HG03097 (cell line): ENCODE measurements around the gene IFNLR1.
"Not testable (repeated sequence)": the region's sequence is repeated elsewhere in the genome, so short reads cannot be mapped to it uniquely, and the experiment has no call there.

Experiments
- ATAC-seq: cut with Tn5 transposase; IDR thresholded peaks from one replicate; pipeline ENCODE4 v1.9.1; 2021; ENCODE audit not compliant: unreplicated experiment, low FRiP score

IFNLR1 gene

GRCh38 chr1:24186993-24187790, at the start of gene IFNLR1:
Gene IFNLR1 (minus strand): TSS chr1:24187289. CDS start chr1:24187248, 41 bp downstream.
- ATAC-seq, result no peak

- no peak for ATAC-seq
These were observed 49.1 kb upstream of the IFNLR1 start for GRCh38 chr1:24235921-24236788.

DNA sequence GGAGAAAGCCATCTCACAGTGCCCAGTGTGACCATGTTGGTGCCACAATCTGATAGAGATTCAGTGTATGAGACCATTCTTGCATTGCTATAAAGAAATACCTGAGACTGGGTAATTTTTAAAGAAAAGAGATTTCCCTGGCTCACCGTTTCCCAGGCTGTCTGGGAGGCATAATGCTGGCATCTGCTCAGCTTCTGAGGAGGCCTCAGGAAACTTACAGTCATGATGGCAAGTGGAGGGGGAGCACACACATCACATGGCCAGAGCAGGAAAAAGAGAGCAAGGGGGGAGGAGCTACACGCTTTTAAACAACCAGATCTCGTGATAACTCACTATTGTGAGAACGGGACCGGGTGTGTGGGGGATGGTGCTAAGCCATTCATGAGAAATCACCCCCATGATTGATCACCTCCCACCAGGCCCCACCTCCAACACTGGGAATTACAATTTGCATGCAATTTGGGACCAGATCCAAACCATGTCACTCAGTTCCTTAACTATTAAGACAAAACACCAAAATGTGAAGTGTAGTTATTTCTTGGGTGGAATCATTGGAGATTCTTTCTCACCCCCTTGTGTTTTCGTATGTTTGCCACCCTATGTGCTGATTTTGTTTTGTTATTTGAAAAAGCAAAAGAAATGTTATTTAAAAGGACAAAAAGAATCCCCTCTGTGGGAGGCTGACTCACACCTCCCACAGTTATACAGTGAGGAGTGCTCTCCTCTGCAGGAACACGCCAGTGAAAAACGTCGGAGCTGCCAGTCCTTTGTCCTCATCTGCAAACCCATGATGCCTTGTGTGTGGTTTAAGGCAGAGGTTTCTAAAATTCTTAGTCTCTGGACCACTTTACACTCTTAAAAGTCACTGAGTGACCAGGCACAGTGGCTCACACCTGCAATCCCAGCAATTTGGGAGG, 46.9 kb upstream of the IFNLR1 start:
- ATAC-seq, result no peak

DNA sequence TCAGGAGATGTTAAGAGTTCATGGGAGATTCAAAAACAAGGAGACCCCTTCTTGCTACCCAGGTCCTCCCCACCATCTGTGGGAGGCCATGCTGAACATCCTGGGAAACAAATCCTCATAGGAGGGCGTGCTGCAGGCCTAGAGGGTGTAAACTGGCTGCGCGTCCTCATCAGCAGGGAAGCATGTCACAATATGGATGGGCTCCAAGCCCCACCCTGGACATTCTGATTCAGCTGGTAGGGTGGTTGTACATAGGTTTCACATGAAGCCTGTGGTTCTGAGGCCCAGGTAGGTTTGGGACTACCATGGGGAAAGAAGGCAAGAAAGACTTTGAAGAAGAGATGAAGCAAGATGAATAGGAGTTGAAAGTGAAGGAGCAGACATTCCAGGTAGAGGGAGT, 44.6 kb upstream of the IFNLR1 start:
- ATAC-seq, result no peak

- no peak for ATAC-seq
These were observed 41.2 kb upstream of the IFNLR1 start for GRCh38 chr1:24228311-24228710.

DNA sequence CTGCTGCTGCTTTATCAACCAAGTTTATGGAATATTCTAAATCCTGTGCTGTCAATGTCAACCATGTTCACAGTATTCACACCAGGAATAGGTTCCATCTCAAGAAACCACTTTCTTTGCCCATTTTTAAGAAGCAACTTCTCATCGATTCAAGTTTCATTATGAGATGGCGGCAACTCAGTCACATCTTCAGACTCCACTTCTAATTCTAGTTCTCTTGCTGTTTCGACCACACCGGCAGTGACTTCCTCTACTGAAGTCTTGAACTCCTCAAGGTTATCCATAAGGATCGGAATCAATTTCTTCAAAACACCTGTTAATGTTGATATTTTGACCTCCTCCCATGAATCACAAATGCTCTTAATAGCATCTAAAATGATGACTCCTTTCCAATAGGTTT, 39.7 kb upstream of the IFNLR1 start:
- no peak for ATAC-seq

GRCh38 chr1:24224761-24225160, 37.7 kb upstream of the IFNLR1 start:
- ATAC-seq, result no peak

GRCh38 chr1:24224086-24224485, 37.0 kb upstream of the IFNLR1 start:
- no peak for ATAC-seq

- no peak for ATAC-seq
These were observed 35.7 kb upstream of the IFNLR1 start for GRCh38 chr1:24222793-24223192.

GRCh38 chr1:24222008-24222605, 35.0 kb upstream of the IFNLR1 start:
- ATAC-seq, result no peak

DNA sequence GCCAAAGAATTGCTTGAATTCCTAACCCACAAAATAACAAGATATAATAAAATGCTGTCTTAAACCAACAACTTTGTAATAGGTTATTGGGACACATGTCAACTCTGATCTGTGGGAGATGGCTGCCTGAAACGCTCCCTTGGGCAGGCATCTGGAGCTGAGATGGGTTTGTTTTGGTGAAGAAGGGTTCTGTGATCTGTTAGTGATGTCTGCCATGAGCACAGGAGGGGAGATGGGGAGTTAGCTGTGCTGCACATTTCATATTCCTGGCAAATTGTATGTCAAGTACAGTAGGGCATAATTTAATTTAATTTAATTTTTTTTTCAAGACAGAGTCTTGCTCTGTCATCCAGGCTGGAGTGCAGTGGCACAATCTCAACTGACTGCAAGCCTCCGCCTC, 34.2 kb upstream of the IFNLR1 start:
- no peak for ATAC-seq

GRCh38 chr1:24216276-24217074, 29.4 kb upstream of the IFNLR1 start:
- ATAC-seq, result no peak

GRCh38 chr1:24215226-24215814, 28.2 kb upstream of the IFNLR1 start:
- ATAC-seq, result no peak

DNA sequence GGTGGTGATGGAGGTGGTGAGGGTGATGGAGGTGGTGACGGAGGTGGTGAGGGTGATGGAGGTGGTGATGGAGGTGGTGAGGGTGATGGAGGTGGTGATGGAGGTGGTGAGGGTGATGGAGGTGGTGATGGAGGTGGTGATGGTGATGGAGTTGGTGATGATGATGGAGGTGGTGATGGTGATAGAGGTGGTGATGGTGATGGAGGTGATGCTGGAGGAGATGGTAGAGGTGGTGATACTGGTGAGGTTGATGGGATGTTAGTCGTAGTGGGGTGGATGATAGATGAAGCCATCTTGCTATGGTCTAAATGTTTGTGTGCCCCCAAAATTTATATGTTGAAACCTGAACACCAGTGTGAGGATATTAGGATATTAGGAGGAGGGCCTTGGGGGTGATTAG, 25.3 kb upstream of the IFNLR1 start:
- no peak for ATAC-seq

GRCh38 chr1:24210195-24210627, 23.1 kb upstream of the IFNLR1 start:
- no peak for ATAC-seq

DNA sequence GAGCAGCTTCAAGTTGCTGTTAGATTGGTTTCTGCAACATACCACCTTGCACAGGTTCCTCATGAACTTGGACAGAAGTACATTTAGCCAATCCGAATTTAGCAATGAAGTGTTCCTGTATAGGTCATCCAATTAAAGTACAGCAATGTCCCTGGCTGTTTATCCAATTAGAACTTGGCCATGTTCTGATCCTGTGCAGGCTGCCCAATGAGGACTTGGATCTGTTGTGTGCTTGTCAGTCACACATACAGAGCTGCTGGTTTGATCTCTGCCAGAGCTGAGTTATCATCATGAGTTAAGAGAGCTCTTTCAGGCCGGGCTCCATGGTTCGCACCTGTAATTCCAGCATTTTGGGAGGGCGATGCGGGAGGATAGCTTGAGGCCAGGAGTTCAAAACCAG, 22.0 kb upstream of the IFNLR1 start:
- no peak for ATAC-seq

DNA sequence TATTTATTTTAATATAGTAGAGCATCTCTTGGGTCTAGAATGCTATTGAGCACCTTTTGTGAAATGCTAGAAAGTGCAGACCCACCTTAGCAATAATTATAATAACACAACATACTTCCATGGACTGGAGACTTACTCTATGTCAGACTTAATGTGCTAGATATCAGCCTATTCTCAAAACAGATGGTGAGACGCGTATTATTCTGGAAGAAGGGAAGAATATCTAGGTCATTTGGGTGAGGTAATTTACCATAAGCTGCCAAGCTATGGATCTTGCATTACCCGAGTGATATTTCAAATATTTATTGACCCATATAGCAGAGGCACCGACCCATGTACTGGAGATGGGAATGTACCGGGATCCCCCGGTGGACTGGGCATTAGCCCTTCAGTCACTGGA, 20.6 kb upstream of the IFNLR1 start:
- no peak for ATAC-seq

GRCh38 chr1:24207395-24207687, 20.3 kb upstream of the IFNLR1 start:
- ATAC-seq, result not testable (repeated sequence)
